Measurements from ENCODE around the gene TENT5A. TPM values are rescaled to one million over a fixed set of nuclear protein-coding genes. Genes with fewer than 3 reads are reported as not detected.

Gene TENT5A
- total and polyA plus RNA-seq, 8 donors = 3.7 to 54.0 (median 17.1) TPM

GRCh38 chr6:81739230-81740195 is 13.0 kb downstream of the TENT5A start:
- Histone ChIP-seq H3K4me3 (no peak overlapping the region), H3K36me3 (no peaks in the 10 kb centered on the region), H3K9me3 (peaks cover 0 to 10% (median 0%) of the 10 kb centered on the region in 4 donors), H3K27me3 (no peaks in the 10 kb centered on the region), H3K27ac (no peak overlapping the region), H3K4me1 (no peaks in the 10 kb centered on the region)
- no peak for DNase-seq
- WGBS, 5 donors = 88 to 97% (median 90%) methylated on average over 6 of the region's 6 CpGs
- TF ChIP-seq POLR2AphosphoS5 (IDR thresholded peaks at IDR 0.05) (no peak), POLR2A (IDR thresholded peaks at IDR 0.05) (no peak), EP300 (IDR thresholded peaks at IDR 0.05) (no peak)
- TF ChIP-seq, protein P1, sequence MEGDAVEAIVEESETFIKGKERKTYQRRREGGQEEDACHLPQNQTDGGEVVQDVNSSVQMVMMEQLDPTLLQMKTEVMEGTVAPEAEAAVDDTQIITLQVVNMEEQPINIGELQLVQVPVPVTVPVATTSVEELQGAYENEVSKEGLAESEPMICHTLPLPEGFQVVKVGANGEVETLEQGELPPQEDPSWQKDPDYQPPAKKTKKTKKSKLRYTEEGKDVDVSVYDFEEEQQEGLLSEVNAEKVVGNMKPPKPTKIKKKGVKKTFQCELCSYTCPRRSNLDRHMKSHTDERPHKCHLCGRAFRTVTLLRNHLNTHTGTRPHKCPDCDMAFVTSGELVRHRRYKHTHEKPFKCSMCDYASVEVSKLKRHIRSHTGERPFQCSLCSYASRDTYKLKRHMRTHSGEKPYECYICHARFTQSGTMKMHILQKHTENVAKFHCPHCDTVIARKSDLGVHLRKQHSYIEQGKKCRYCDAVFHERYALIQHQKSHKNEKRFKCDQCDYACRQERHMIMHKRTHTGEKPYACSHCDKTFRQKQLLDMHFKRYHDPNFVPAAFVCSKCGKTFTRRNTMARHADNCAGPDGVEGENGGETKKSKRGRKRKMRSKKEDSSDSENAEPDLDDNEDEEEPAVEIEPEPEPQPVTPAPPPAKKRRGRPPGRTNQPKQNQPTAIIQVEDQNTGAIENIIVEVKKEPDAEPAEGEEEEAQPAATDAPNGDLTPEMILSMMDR (IDR thresholded peaks at IDR 0.05) = no peak
- intact Hi-C loops (cut with DNase I; ENCODE audit: low total_unique reads) = no loop called here

GRCh38 chr6:81736428-81736827 is 16.1 kb downstream of the TENT5A start:
- Histone ChIP-seq H3K27me3 (no peaks in the 10 kb centered on the region), H3K36me3 (no peaks in the 10 kb centered on the region), H3K4me3 (no peak overlapping the region), H3K27ac (no peak overlapping the region), H3K4me1 (no peaks in the 10 kb centered on the region), H3K9me3 (peaks cover 0 to 10% (median 0%) of the 10 kb centered on the region in 4 donors)
- no peak for DNase-seq
- TF ChIP-seq, protein P1 (IDR thresholded peaks at IDR 0.05) = no peak
- TF ChIP-seq POLR2A (IDR thresholded peaks at IDR 0.05) = no peak
- no peak for TF ChIP-seq POLR2AphosphoS5 (IDR thresholded peaks at IDR 0.05)
- TF ChIP-seq EP300 (IDR thresholded peaks at IDR 0.05) = no peak
- intact Hi-C loops (cut with DNase I; ENCODE audit: low total_unique reads) = no loop called here

GRCh38 chr6:81735756-81736380 is 16.6 kb downstream of the TENT5A start:
- Histone ChIP-seq H3K9me3 (peaks cover 0 to 10% (median 0%) of the 10 kb centered on the region in 4 donors), H3K27me3 (no peaks in the 10 kb centered on the region), H3K27ac (no peak overlapping the region), H3K4me1 (no peaks in the 10 kb centered on the region), H3K4me3 (no peak overlapping the region), H3K36me3 (no peaks in the 10 kb centered on the region)
- 81 to 95% (median 92%) methylated on average over 1 of the region's 1 CpG for WGBS, 5 donors
- TF ChIP-seq POLR2A (IDR thresholded peaks at IDR 0.05) (no peak), POLR2AphosphoS5 (IDR thresholded peaks at IDR 0.05) (no peak), EP300 (IDR thresholded peaks at IDR 0.05) (no peak)
- TF ChIP-seq, protein P1 (IDR thresholded peaks at IDR 0.05) = no peak
- intact Hi-C loops (cut with DNase I; ENCODE audit: low total_unique reads) = no loop called here
- no peak for DNase-seq

DNA sequence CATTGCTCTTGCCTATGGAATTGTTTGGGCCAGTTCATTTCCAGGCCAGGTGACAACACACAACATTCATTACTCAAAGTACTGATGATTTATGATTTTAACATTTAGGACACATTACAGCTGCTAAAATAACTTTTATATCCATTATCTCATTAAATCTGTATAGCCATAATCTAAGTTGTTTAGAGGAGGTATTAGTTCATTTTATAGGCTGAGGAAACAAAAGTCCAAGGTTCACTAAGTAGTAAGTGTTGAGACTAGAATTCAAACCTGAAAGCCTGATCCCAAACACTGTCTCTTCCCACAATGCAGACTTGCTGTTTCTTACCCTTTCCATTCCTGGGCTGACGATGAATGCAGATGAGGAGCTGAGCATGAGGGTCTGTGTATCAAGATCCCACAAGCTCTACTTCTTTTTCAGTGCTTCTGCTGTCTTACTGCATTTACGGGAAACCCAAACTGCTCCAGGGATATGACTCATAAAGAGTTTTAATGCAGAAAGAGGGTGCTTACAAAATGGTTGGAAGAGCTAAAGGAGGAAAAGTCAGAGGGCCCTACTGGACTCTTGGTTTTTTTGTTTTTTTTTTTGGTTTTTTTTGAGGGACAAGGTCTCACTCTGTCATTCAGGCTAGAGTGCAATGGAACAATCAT is 17.9 kb downstream of the TENT5A start:
- Histone ChIP-seq H3K27me3 (no peaks in the 10 kb centered on the region), H3K9me3 (peaks cover 0 to 10% (median 0%) of the 10 kb centered on the region in 4 donors), H3K4me1 (no peaks in the 10 kb centered on the region), H3K27ac (no peak overlapping the region), H3K36me3 (no peaks in the 10 kb centered on the region), H3K4me3 (no peak overlapping the region)
- no peak for DNase-seq
- intact Hi-C loops (cut with DNase I; ENCODE audit: low total_unique reads) = no loop called here
- WGBS, 5 donors = 94 to 98% (median 95%) methylated on average over 2 of the region's 2 CpGs
- TF ChIP-seq, protein P1 (IDR thresholded peaks at IDR 0.05) = no peak
- no peak for TF ChIP-seq EP300 (IDR thresholded peaks at IDR 0.05)
- TF ChIP-seq POLR2A (IDR thresholded peaks at IDR 0.05) = no peak
- TF ChIP-seq POLR2AphosphoS5 (IDR thresholded peaks at IDR 0.05) = no peak

Data from stomach (tissue), 9 donors.